Frontal cortex (tissue), 4 donors: ENCODE data around the gene RHOC. TPM values are rescaled to one million over a fixed set of nuclear protein-coding genes. Genes with fewer than 3 reads are reported as not detected.
A peak's percentile ranks its signal among the peaks of the same experiment; 100 is the strongest.

ENCODE experiments used
- DNase-seq, 2 donors: peaks; one replicate each; pipeline ENCODE4 v3.0.0; 2012; ENCODE audit warnings: low spot score in 2 of 2
- FAIRE-seq: peaks from 2 replicates; lab custom pipeline; 2012; peaks lifted over from hg19 to GRCh38; lab: Jason Lieb, UNC
- total RNA-seq: library from RNA; depleted of rRNA; stranded (reverse); fragments of >200 nt; gene quantifications from one replicate; pipeline ENCODE4 v1.2.3, GENCODE V29; 2014
- donor health status: control.
- donor health status: control.
- donor health status: control.

Gene RHOC
- total RNA-seq, 1 donor from 2014 or later = 35.1 TPM

DNA sequence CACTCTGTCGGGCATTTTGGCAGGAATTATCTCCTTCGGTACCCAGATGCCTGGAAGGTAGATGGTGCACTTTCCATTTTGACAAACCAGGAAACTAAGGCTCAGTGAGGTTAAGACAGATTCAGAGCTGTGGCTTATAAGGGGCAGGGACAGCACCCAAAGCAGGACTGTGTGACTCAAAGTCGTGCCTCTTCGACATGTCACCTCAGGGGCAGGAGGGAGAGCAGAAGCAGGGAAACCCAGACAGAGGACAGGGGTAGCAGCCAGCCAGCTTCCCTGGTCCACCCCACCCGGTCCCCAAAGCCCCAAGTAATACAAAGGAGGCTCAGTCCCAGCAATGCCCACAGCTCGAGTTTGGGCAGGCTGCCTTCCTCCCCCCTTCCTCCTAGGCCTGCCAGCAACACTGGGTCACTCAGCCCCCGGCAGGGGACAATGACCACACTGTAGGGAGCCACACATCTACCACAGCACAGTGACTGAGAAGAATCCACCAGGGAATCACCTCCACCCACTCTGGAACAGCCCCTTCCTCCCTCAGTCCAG, 2.5 kb downstream of the RHOC start:
- DNase-seq (peak in 1 of 2 donors; percentile 83), FAIRE-seq (no peak)

DNA sequence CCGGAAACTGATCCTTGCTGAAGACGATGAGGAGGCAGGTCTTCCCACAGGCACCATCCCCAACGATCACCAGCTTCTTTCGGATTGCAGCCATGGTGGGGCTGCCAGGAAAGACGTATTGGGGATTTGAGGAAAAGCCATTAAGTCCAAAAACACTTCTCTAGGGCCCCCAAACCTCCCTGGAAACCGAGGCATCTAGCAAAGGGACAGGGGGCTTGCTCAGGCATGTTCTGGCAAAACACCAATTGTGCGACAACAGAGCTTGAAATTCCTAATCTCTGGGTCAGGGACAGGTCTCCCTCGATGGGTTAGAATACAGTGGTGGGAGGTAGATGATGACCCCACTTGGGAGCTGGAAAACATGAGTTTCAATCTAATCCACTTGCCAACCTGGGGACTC, 3.2 kb downstream of the RHOC start:
- FAIRE-seq = no peak
- no peak for DNase-seq

GRCh38 chr1:112702420-112703261, 4.3 kb downstream of the RHOC start:
- DNase-seq (no peak), FAIRE-seq (no peak)

DNA sequence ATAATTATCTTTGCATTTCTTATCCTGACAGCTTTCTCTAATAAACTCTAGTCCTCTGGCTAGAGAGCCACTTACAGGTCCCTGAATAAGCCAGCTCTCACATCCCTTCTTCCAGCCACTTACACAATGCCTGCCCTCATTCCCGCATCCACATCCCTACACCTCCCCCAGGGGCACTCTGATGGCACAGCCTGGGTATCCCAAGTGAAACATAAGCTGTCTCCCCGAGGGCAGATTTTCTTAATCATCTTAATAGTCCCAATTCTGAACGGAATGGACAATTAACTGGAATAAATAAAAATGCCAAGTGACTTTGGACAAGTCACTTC, 4.9 kb downstream of the RHOC start:
- FAIRE-seq = no peak
- no peak for DNase-seq

DNA sequence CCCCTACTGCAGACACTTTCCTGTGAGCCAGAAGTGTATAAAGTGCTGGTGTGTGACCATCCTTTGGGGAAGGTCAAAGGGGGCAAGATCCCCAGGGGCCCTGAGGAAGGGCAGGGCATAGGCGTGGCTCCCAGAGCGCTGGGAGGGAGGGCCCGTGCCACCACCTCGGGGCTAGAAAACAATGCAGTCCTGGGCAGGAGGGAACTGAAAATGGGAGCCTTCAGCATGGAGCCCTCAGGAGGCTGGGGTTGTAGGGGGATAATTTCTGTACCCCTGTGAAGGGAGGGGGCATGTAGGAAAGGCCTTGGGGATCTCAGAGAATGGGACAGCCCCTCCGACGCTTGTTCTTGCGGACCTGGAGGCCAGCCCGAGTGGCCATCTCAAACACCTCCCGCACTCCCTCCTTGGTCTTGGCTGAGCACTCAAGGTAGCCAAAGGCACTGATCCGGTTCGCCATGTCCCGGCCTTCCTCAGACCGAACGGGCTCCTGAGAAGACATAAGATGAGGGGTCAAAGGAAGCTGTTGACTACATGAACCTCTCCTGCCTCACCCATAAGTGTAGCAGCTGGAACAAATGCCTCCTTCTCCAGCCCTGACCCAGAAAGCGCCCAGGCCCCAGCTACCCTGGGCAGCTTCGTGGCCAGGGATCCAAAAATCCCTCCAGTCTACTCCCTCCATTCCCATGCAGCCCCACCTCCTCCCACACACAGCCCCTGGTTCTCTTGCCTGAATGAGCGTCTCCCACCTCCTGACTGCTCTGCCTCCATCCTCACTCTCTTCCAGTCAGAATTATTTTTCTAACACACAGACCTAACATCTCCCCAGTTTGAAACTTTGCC, 5.5 kb downstream of the RHOC start:
- DNase-seq (no peak), FAIRE-seq (no peak)

DNA sequence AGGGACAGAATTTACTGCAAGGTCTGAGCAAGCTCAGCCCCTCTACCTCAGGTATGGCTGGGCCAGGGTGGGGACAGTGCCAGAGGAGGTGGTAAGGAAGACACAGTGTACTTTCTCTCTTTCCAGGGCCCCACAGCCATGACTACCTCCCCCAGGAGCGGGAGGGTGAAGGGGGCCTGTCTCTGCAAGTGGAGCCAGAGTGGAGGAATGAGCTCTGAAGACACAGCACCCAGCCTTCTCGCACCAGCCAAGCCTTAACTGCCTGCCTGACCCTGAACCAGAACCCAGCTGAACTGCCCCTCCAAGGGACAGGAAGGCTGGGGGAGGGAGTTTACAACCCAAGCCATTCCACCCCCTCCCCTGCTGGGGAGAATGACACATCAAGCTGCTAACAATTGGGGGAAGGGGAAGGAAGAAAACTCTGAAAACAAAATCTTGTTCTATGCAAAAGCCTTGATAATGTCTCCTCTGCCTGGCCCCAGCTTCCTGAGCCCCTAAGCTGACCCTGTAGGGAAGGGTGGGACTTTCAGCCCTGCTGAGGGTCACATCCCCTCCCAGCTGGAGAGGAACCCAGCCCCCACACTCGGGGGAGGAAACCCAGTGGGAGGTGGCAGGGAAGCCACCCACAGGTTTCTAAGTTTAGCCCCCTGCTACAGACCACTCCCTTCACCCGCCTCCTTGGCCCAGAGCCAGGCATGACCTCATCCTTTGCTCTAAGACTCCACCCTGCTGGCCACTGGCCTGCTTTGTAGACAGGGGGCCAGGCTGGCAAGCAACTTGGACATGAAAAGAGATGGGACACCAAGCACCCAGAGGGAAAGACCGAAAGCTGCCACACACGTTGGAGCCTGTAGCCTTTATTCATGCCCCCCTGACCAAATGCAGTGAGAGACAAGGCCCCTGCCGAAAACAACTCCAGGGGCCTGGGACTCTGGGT, 6.4 kb downstream of the RHOC start:
- FAIRE-seq (no peak), DNase-seq (peak; percentile 64 to 85)

- no peak for DNase-seq
- FAIRE-seq = no peak
Measured at GRCh38 chr1:112699425-112700144, 7.3 kb downstream of the RHOC start.

DNA sequence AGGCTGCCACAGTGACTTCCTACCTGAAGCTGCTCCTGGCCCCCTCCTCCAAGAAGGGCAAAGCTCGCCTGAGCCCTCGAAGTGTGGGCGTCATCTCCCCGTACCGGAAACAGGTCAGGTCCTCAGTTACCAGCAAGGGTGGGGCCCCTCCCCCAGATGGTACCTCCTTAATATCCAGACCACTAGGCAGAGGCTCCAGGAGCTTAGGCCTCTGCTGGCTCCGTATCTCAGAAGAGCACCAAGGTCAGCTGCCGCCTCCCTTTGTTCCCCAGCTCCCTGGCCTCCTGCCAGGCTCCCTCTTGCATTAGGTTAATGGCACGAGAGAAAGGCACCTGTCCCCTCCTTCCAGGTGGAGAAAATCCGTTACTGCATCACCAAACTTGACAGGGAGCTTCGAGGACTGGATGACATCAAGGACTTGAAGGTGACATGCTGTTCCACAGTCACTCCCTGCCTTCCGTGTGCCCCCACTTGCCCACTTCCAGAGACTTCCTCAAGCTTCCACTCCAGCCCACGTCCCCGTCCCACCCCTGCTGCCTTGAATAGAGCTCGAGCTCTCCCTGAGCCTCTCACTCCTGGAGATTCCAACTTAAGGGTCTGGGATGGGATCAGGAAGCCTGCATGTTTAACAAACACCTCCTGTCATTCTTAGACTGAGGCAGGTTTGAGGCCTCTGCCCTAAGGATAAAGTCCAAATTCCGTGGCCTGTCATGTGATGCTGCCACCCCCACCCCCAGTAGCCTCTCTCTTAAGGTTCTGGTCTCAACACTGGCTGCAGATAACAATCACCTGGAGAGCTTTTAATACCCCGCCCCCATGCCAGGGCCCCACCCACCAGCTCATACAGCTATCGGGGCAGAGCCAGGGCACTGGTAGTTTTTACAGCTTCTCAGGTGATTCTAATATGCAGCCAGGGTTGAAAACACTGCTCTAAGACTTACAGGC, 8.3 kb downstream of the RHOC start:
- DNase-seq (no peak), FAIRE-seq (no peak)

GRCh38 chr1:112697781-112698201, 9.1 kb downstream of the RHOC start:
- FAIRE-seq = no peak
- no peak for DNase-seq

DNA sequence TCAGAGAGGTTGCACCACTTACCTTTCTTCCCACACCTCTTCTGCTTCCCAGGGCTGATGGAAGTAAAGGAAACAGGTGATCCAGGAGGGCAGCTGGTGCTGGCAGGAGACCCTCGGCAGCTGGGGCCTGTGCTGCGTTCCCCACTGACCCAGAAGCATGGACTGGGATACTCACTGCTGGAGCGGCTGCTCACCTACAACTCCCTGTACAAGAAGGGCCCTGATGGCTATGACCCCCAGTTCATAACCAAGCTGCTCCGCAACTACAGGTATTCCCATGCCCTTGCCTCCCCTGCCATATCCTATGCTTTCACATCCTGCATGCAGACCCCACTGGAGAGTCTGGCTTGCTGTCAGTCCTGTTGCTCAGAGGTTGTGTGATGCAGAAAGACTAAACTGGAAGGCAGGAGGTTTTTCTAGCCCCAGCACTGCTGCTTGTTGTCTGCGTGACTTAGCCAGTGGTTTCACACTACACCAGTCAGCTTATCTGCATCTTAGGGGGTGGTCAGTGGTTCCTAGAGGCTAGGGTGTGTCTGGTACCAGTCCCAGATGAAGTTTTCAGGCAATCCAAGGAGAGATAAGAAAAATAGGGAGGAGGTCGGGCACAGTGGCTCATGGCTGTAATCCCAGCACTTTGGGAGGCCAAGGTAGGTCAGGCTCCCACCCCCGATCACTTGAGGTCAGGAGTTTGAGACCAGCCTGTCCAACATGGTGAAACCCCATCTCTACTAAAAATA, 10.2 kb downstream of the RHOC start:
- no peak for DNase-seq
- no peak for FAIRE-seq

DNA sequence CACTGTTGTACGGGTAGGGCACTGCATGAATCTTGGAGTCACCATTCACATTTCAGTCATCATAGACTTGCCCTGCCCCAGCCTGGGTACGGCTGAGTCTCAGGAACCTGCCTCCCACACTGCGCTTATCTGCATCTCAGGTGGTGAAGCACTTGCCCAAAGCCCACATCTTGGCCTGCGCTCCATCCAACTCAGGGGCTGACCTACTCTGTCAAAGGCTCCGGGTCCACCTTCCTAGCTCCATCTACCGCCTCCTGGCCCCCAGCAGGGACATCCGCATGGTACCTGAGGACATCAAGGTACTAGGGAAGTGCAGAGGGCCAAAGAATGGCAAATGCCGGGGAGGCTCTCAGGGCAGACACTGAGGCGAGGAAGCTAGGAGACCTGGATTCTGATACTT, 11.7 kb downstream of the RHOC start:
- DNase-seq = no peak
- no peak for FAIRE-seq

GRCh38 chr1:112694363-112694929, 12.5 kb downstream of the RHOC start:
- no peak for FAIRE-seq

DNA sequence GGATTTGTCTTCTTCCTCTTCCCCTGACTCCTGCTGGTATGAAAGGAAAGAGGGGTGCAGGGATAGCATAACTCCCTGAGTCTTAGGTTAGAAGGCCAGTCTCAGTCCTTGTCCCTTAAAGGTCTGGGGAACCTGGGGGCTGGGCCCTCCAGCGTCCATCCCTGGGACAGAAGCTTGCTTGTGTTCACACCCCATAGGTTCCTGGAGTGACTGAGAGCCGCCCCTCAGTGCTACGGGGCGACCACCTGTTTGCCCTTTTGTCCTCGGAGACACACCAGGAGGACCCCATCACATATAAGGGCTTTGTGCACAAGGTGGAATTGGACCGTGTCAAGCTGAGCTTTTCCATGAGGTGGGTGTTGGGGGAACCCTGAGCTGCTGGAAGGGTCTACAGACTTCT, 13.1 kb downstream of the RHOC start:
- no peak for FAIRE-seq
- DNase-seq = no peak

More at GRCh38 chr1:112694363-112694929, 12.5 kb downstream of the RHOC start:
- DNase-seq = no peak

DNA sequence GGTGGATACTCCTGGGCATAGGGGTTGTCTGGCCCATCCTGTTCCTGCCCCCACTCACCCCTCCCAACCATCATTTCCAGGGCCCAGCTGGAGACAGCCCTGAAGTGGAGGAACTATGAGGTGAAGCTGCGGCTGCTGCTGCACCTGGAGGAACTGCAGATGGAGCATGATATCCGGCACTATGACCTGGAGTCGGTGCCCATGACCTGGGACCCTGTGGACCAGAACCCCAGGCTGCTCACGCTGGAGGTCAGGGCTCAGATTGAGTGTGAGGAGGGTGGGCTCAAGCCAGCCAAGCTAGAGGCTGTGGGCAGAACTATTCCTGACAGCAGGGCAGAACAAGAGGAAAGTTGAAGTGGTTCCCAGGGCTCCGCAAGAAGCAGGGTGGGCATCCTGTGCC, 14.2 kb downstream of the RHOC start:
- FAIRE-seq (no peak), DNase-seq (no peak)

- FAIRE-seq = no peak
- no peak for DNase-seq
Measured at GRCh38 chr1:112689842-112690237, 17.1 kb downstream of the RHOC start.

- FAIRE-seq (no peak), DNase-seq (no peak)
Measured at GRCh38 chr1:112689196-112689841, 17.6 kb downstream of the RHOC start.

DNA sequence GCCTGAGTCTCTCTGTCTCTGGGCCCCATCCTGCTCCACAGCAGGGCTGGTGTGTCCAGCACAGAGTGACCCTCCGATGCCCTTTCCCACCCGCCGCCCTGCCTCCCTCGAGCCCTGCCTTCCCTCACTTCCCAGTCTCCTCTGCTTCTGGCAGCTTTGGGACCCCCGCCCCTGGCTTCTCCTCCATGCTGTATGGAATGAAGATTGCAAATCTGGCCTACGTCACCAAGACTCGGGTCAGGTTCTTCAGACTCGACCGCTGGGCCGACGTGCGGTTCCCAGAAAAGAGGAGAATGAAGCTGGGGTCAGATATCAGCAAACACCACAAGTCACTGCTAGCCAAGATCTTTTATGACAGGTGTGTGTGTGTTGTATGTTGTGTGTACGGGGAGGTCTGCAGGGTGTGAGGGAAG, 18.1 kb downstream of the RHOC start:
- no peak for DNase-seq
- no peak for FAIRE-seq
